GM23248 (cell line): Measurements from ENCODE around the gene SF3A1. TPM values are rescaled to one million over a fixed set of nuclear protein-coding genes. Genes with fewer than 3 reads are reported as not detected.

Experiments
- DNase-seq: peaks from one replicate; pipeline ENCODE4 v3.0.0-alpha.2; 2015
- H2AFZ ChIP-seq: fragments of 200-600 bp; sonication (generic); 2 replicates; pipeline ENCODE4 v1.6.1; 2016; ENCODE audit warnings: antibody characterized with exemption
- H3F3A ChIP-seq: fragments of 200-600 bp; sonication (generic); 2 replicates; pipeline ENCODE4 v1.6.1; 2016; ENCODE audit warnings: mild to moderate bottlenecking, antibody characterized with exemption, mixed run types; ENCODE audit not compliant: insufficient read depth
- H3K27ac ChIP-seq: fragments of 200-600 bp; sonication (generic); 2 replicates; pipeline ENCODE4 v1.5.1; 2016; ENCODE audit warnings: mild to moderate bottlenecking
- H3K27me3 ChIP-seq: fragments of 200-600 bp; sonication (generic); replicated peaks from 2 replicates; pipeline ENCODE4 v1.6.1; 2016; ENCODE audit warnings: mild to moderate bottlenecking; ENCODE audit not compliant: insufficient read depth
- H3K36me3 ChIP-seq: fragments of 200-600 bp; sonication (generic); 2 replicates; pipeline ENCODE4 v1.6.1; 2016; ENCODE audit warnings: low read depth, mild to moderate bottlenecking
- H3K4me1 ChIP-seq: fragments of 200-600 bp; sonication (generic); 2 replicates; pipeline ENCODE4 v1.6.1; 2016; ENCODE audit warnings: mild to moderate bottlenecking; ENCODE audit not compliant: insufficient read depth
- H3K4me2 ChIP-seq: fragments of 200-600 bp; sonication (generic); one replicate; pipeline ENCODE4 v1.6.1; 2016; ENCODE audit warnings: mild to moderate bottlenecking; ENCODE audit not compliant: unreplicated experiment
- H3K4me3 ChIP-seq: fragments of 200-600 bp; sonication (generic); 2 replicates; pipeline ENCODE4 v1.5.1; 2016; ENCODE audit warnings: mild to moderate bottlenecking
- H3K79me2 ChIP-seq: fragments of 200-600 bp; sonication (generic); 2 replicates; pipeline ENCODE4 v1.6.1; 2016; ENCODE audit warnings: mild to moderate bottlenecking; ENCODE audit not compliant: insufficient read depth
- H3K9ac ChIP-seq: fragments of 200-600 bp; sonication (generic); 2 replicates; pipeline ENCODE4 v1.6.1; 2016; ENCODE audit warnings: mild to moderate bottlenecking
- H3K9me2 ChIP-seq: fragments of 200-600 bp; sonication (generic); 2 replicates; pipeline ENCODE4 v1.6.1; 2016; ENCODE audit warnings: mixed run types, mild to moderate bottlenecking, moderate library complexity; ENCODE audit not compliant: insufficient read depth
- H3K9me3 ChIP-seq: fragments of 200-600 bp; sonication (generic); one replicate; pipeline ENCODE4 v1.6.1; 2017; ENCODE audit warnings: low read depth
- H4K20me1 ChIP-seq: fragments of 200-600 bp; sonication (generic); 2 replicates; pipeline ENCODE4 v1.6.0; 2016; ENCODE audit not compliant: insufficient read depth
- EZH2 ChIP-seq: fragments of 200-600 bp; sonication (generic); IDR thresholded peaks from 2 replicates; pipeline ENCODE4 v1.6.1; 2018; ENCODE audit warnings: antibody characterized with exemption, mild to moderate bottlenecking; ENCODE audit not compliant: insufficient read depth, poor library complexity, severe bottlenecking
- EZH2phosphoT487 ChIP-seq: fragments of 200-600 bp; sonication (generic); IDR thresholded peaks from 2 replicates; pipeline ENCODE4 v1.6.1; 2018; ENCODE audit warnings: antibody characterized with exemption, moderate library complexity, mild to moderate bottlenecking, low read depth; ENCODE audit not compliant: insufficient read depth
- WGBS, 2 experiments: methylation state at CpG; one replicate each; pipeline ENCODE4 v1.1.6; 2015 to 2017; ENCODE audit warnings: low lambda C conversion rate in 2 of 2, low coverage in 1 of 2; ENCODE audit errors: missing lambda C conversion rate in 2 of 2; 5-methylcytosine and 5-hydroxymethylcytosine counted together
- in situ Hi-C: fragments of 300-500 bp; cut with MboI; formaldehyde crosslinking; loops from 2 replicates; pipeline ENCODE4 v1.15.0; 2020
- polyA plus RNA-seq: library from polyadenylated mRNA; unstranded; fragments of >200 nt; fragmentation: Nextera tagmentation; extraction: Ambion mirVana; gene quantifications from 2 replicates; pipeline ENCODE4 v1.2.1, GENCODE V29; 2016
- total RNA-seq: library from RNA; depleted of rRNA; stranded (reverse); fragments of >200 nt; shearing (Covaris generic); gene quantifications from 2 replicates; pipeline ENCODE4 v1.2.3, GENCODE V29; 2014

Gene SF3A1
- total and polyA plus RNA-seq, 2 experiments from 2014 or later, result 12.9 to 75.0 TPM

DNA sequence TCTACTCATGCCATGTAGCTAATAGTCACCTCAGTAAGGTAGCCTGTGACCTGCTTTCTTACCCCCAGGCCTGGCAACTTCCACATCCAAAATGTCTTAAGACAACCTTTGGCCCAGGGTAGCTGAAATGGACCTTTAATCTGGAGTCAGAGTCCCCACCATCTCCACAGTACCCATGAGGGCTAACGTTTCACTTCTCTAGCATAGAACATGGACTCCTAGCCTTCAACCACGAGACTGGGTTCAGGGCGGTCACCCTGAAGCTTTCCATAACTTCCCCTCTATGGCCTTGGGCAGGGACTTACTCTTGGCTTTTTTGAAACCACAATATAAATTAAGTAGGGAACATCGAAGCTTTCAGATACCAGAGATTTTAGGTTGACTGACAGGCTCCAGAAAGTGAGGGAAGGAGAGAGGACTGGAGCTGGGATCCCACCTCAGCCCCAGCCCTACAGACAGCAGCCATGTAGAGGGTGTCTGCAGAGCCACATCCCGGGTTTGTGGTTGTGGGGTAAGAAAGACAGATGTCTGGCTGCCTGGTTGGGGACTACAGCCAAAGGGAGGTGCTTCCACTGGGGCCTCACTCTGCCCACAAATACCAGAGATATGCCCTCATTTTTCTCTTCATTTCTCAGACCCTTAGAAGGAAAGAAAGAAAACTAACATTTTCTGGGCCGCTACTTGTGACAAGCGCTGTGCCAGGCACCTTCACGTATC lies 32.5 kb downstream of the SF3A1 start:
- in situ Hi-C loops, result no loop called here
- Histone ChIP-seq H3F3A (peaks cover 27% of the 10 kb centered on the region), H3K4me2 (peak overlapping the region; percentile 94), H3K36me3 (no peaks in the 10 kb centered on the region), H2AFZ (no peak overlapping the region), H3K4me1 (peaks cover 18% of the 10 kb centered on the region), H3K9me2 (no peaks in the 10 kb centered on the region), H3K27me3 (no peaks in the 10 kb centered on the region), H3K9me3 (no peaks in the 10 kb centered on the region), H3K79me2 (peaks cover 62% of the 10 kb centered on the region), H3K9ac (peak overlapping the region; percentile 91), H3K4me3 (peak overlapping the region; percentile 79), H3K27ac (peak overlapping the region; percentile 79), H4K20me1 (no peaks in the 10 kb centered on the region)
- 18 to 27% methylated on average over 8 of the region's 8 CpGs for WGBS, 2 experiments
- DNase-seq, result peak; percentile 77
- TF ChIP-seq EZH2 (no peak), EZH2phosphoT487 (no peak)

DNA sequence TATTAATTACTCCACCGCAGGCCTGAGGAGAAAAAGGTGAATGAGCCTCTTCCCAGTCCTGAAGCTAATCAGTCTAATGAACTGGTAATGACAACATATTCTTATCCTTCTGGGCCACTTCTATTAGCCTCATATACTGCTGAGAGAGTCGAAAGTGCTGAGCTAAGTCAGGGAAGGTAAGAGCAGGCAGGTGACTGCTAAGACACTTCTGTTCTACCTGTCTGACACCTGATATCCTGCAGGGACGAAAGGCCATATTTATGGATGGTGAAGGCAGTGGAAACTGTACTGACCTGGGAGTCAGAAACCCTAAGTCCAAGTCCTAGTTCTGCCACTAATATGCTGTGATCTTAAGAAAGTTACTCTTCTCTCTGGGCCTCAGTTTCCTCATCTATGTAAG lies 33.4 kb downstream of the SF3A1 start:
- Histone ChIP-seq H4K20me1 (no peaks in the 10 kb centered on the region), H3K4me2 (no peak overlapping the region), H3K4me3 (no peak overlapping the region), H3K79me2 (peaks cover 71% of the 10 kb centered on the region), H3K9me2 (no peaks in the 10 kb centered on the region), H3K9me3 (no peaks in the 10 kb centered on the region), H3K27me3 (no peaks in the 10 kb centered on the region), H3F3A (peaks cover 22% of the 10 kb centered on the region), H2AFZ (no peak overlapping the region), H3K27ac (no peak overlapping the region), H3K9ac (no peak overlapping the region), H3K36me3 (no peaks in the 10 kb centered on the region), H3K4me1 (peaks cover 18% of the 10 kb centered on the region)
- in situ Hi-C loops, result no loop called here
- WGBS, 2 experiments, result 98% methylated on average over 3 of the region's 3 CpGs
- no peak for DNase-seq
- TF ChIP-seq EZH2 (no peak), EZH2phosphoT487 (no peak)

DNA sequence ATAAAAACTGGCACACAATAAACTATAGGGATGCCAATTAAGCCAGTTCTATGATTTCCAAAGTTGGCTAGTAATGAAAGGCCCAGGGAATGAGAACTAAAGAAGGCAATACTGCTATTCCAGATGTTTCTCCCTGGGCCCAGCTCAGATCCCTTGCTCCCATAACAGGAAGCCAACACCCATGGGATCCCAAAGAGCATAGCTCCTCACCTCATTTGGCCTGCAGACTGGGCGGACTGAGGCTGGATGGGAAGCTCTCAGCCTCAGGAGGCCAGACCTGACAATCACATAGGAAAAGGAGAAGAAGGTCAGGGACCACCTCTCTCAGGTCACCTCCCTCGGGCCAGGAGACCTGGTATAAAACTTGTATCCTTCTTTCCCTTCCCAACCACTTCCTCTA lies 35.2 kb downstream of the SF3A1 start:
- in situ Hi-C loops, result no loop called here
- Histone ChIP-seq H4K20me1 (no peaks in the 10 kb centered on the region), H3K36me3 (no peaks in the 10 kb centered on the region)

DNA sequence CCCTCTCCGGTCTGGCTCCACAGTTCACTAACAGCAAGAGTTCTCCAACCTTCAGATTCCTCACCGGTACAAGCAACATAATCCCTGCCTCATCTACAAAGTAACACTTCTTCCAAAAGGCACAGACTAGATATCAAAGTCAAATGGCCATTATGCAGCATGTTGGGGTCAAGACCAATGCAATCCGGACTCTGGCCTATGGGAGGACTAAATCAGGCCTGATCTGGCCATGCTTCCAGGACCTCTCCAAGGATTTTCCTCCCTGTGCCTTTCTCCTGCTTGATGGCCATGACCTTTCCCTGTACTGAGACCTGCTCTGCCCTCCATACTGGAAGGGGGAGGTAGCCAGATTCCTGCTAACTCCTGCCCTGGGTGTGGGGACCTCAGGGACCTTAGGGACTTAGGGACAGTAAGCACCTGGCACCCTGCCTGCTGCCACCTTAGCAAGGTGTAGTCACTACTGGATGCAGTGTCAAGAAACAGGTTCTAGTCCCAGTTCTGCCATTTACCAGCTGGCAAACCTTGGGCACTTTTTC lies 36.6 kb downstream of the SF3A1 start:
- Histone ChIP-seq H3K9ac (no peak overlapping the region), H3K4me2 (no peak overlapping the region), H3K4me3 (no peak overlapping the region), H3F3A (0 out of 2 replicates have a peak, but pooled peaks cover 6% of the 10 kb centered on the region), H3K79me2 (peaks cover 96% of the 10 kb centered on the region), H4K20me1 (no peaks in the 10 kb centered on the region; the same call in 1 of the 2 replicates), H3K27me3 (no peaks in the 10 kb centered on the region), H3K27ac (no peak overlapping the region), H3K9me2 (no peaks in the 10 kb centered on the region), H3K4me1 (peaks cover 19% of the 10 kb centered on the region), H3K9me3 (no peaks in the 10 kb centered on the region), H3K36me3 (no peaks in the 10 kb centered on the region), H2AFZ (no peak overlapping the region)
- TF ChIP-seq EZH2phosphoT487 (no peak), EZH2 (no peak)
- WGBS, 2 experiments, result 98 to 99% methylated on average over 3 of the region's 3 CpGs
- no peak for DNase-seq
- in situ Hi-C loops, result no loop called here

More for the DNA sequence above, 35.2 kb downstream of the SF3A1 start:
- Histone ChIP-seq H3K27ac (no peak overlapping the region), H3F3A (0 out of 2 replicates have a peak, but pooled peaks cover 10% of the 10 kb centered on the region), H3K4me2 (no peak overlapping the region), H3K4me1 (peaks cover 22% of the 10 kb centered on the region), H2AFZ (no peak overlapping the region), H3K79me2 (peaks cover 89% of the 10 kb centered on the region), H3K27me3 (no peaks in the 10 kb centered on the region), H3K9me2 (no peaks in the 10 kb centered on the region), H3K9ac (no peak overlapping the region), H3K4me3 (no peak overlapping the region), H3K9me3 (no peaks in the 10 kb centered on the region)
- WGBS, 2 experiments, result 92 to 97% methylated on average over 2 of the region's 2 CpGs
- TF ChIP-seq EZH2phosphoT487, result no peak
- TF ChIP-seq EZH2, result no peak
- DNase-seq, result no peak
